K562 (cell line): ENCODE results near the gene ITGA3. TPM values are rescaled to one million over a fixed set of nuclear protein-coding genes. Genes with fewer than 3 reads are reported as not detected.

ENCODE experiments used
- ATAC-seq: fragments of 200-7000 bp; cut with Tn5 transposase; 3 replicates; pipeline ENCODE4 v1.9.1; 2020; ENCODE audit warnings: moderate library complexity
- BruUV-seq: library from RNA; stranded (reverse); fragments of 400-500 nt; replicated peaks from 2 replicates; lab custom pipeline; 2021; lab: Mats Ljungman, UMichigan
- CTCF ChIA-PET: fragments of 300-600 bp; formaldehyde crosslinking; extraction: SDS; loops from one replicate; lab custom pipeline; 2021; ENCODE audit warnings: low intra/inter-chr PET ratio; lab: Yijun Ruan, JAX
- POLR2A ChIA-PET: fragments of 300-600, 350-650 bp; sonication (Branson Sonifier 250); formaldehyde crosslinking; extraction: SDS; loops from one replicate; lab custom pipeline; 2021; ENCODE audit warnings: antibody characterized with exemption, inconsistent platforms; lab: Yijun Ruan, JAX
- DNase-seq, 4 experiments: peaks; one replicate each; pipeline versions ENCODE4 v3.0.0 to v3.0.0-alpha.2; 2011 to 2018; ENCODE audit warnings: low spot score in 3 of 4, mixed read lengths in 3 of 4; ENCODE audit errors: extremely low read depth in 1 of 4
- FAIRE-seq: peaks from 2 replicates; lab custom pipeline; 2011; peaks lifted over from hg19 to GRCh38; lab: Jason Lieb, UNC
- H2AFZ ChIP-seq: 2 replicates; pipeline ENCODE4 v1.6.0; 2011; ENCODE audit warnings: low read depth, low read length, control low read depth, inconsistent platforms
- H3K27ac ChIP-seq: fragments of 200-600 bp; 3 replicates; pipeline ENCODE4 v1.8.0; 2011; ENCODE audit warnings: low read depth, mild to moderate bottlenecking, control low read depth, inconsistent platforms, low read length, moderate library complexity, mixed read lengths; ENCODE audit errors: extremely low read depth
- H3K27me3 ChIP-seq, 2 experiments: fragments of 300-600 bp in 1 of 2; 2 replicates in 1 of 2; 3 replicates in 1 of 2; pipeline versions ENCODE4 v1.6.0 to v1.8.0; 2011; ENCODE audit warnings: inconsistent platforms in 2 of 2, low read length in 2 of 2, mild to moderate bottlenecking in 1 of 2, mixed read lengths in 1 of 2, moderate library complexity in 1 of 2; ENCODE audit not compliant: control insufficient read depth in 2 of 2, insufficient read depth in 2 of 2
- H3K36me3 ChIP-seq: fragments of 300-600 bp; 3 replicates; pipeline ENCODE4 v1.8.0; 2011; ENCODE audit warnings: mild to moderate bottlenecking, low read length, inconsistent platforms; ENCODE audit not compliant: control insufficient read depth, insufficient read depth
- H3K4me1 ChIP-seq, 2 experiments: fragments of 200-600 bp in 1 of 2; replicated peaks in 1 of 2; 2 replicates in 1 of 2; 3 replicates in 1 of 2; pipeline versions ENCODE4 v1.5.1 to v1.8.0; 2011; ENCODE audit warnings: inconsistent platforms in 2 of 2, low read length in 2 of 2, mild to moderate bottlenecking in 1 of 2, mixed read lengths in 1 of 2, moderate library complexity in 1 of 2; ENCODE audit not compliant: control insufficient read depth in 2 of 2, insufficient read depth in 2 of 2
- H3K4me2 ChIP-seq: 2 replicates; pipeline ENCODE4 v1.6.1; 2011; ENCODE audit warnings: low read length, control low read depth, inconsistent platforms, mixed read lengths; ENCODE audit not compliant: insufficient read depth
- H3K4me3 ChIP-seq: fragments of 200-600 bp; sonication (generic), shearing (Covaris generic); 2 replicates; pipeline ENCODE4 v1.5.1; 2016; ENCODE audit warnings: control low read depth, inconsistent platforms
- H3K79me2 ChIP-seq: fragments of 200-600 bp; 3 replicates; pipeline ENCODE4 v1.8.0; 2011; ENCODE audit warnings: low read length, inconsistent platforms; ENCODE audit not compliant: control insufficient read depth, insufficient read depth
- H3K9ac ChIP-seq, 2 experiments: 2 replicates each; pipeline versions ENCODE4 v1.6.0 to v1.6.1; 2011; ENCODE audit warnings: low read depth in 2 of 2, low read length in 2 of 2, control low read depth in 1 of 2, inconsistent platforms in 1 of 2, mild to moderate bottlenecking in 1 of 2, mixed read lengths in 1 of 2; ENCODE audit not compliant: insufficient read depth in 1 of 2
- H3K9me1 ChIP-seq: one replicate; pipeline ENCODE4 v1.6.0; 2011; ENCODE audit warnings: inconsistent platforms, mild to moderate bottlenecking, low read length, moderate library complexity; ENCODE audit not compliant: control insufficient read depth, insufficient read depth
- H3K9me3 ChIP-seq: replicated peaks from 2 replicates; pipeline ENCODE4 v1.5.1; 2011; ENCODE audit warnings: low read depth, low read length, inconsistent platforms; ENCODE audit not compliant: control insufficient read depth, insufficient read depth
- H4K20me1 ChIP-seq: replicated peaks from 2 replicates; pipeline ENCODE4 v1.6.1; 2011; ENCODE audit warnings: low read length, inconsistent platforms, mixed read lengths; ENCODE audit not compliant: control insufficient read depth, insufficient read depth
- TRIM24 ChIP-seq, 2 experiments: fragments of 450-650 bp; IDR thresholded peaks; 2 replicates each; pipeline ENCODE4 v1.6.1; 2016
- ZBTB7A ChIP-seq: IDR thresholded peaks from 2 replicates; pipeline ENCODE4 v1.6.1; 2011; ENCODE audit warnings: low read depth, mild to moderate bottlenecking, low read length, moderate library complexity, borderline replicate concordance; ENCODE audit not compliant: control insufficient read depth
- whole genome bisulfite sequencing: fragments of 100-300 bp; shearing (Covaris generic); methylation state at CpG from one replicate; pipeline ENCODE4 v1.1.6; 2016; ENCODE audit warnings: low coverage, mixed read lengths; ENCODE audit not compliant: insufficient coverage; ENCODE audit errors: missing lambda C conversion rate; 5-methylcytosine and 5-hydroxymethylcytosine counted together
- in situ Hi-C: fragments of 300-500 bp; cut with MboI; formaldehyde crosslinking; loops from 4 replicates; pipeline ENCODE4 v1.15.0; 2018; ENCODE audit warnings: inconsistent platforms, mixed read lengths
- intact Hi-C: fragments of 100-400 bp; cut with micrococcal nuclease; formaldehyde crosslinking; loops from 2 replicates; pipeline ENCODE4 v1.14.2; 2022
- polyA plus RNA-seq, 8 experiments: library from polyadenylated mRNA; depleted of rRNA in 4 of 8; stranded (reverse) in 5 of 8; unstranded in 3 of 8; fragments of >200 nt; fragmentation: Nextera tagmentation in 2 of 8; fragmentation: Illumina TruSeq in 1 of 8; extraction: Ambion mirVana in 2 of 8; extraction: Trizol in 1 of 8; gene quantifications; 2 replicates each; pipeline versions ENCODE4 v1.2.1 to v1.2.3, GENCODE V29; 2011 to 2014; ENCODE audit warnings: inconsistent platforms in 1 of 8, missing spikeins in 1 of 8
- total RNA-seq, 7 experiments: library from RNA; depleted of rRNA in 6 of 7; stranded (reverse); fragments of >200 nt in 6 of 7; fragmentation: Illumina TruSeq in 2 of 7; extraction: Trizol in 2 of 7; gene quantifications; 2 replicates each; pipeline versions ENCODE4 v1.2.1 to v1.2.3, GENCODE V29; 2011 to 2021; ENCODE audit warnings: low replicate concordance in 1 of 7
- TF ChIP-seq, protein P1 (sequence below), 3 experiments: fragments of 200-800 bp in 1 of 3; sonication (Bioruptor generic) in 1 of 3; sonication (generic) in 1 of 3; formaldehyde crosslinking in 1 of 3; IDR thresholded peaks; 2 replicates each; pipeline versions ENCODE4 v1.6.1 to v1.8.0; 2016 to 2022; ENCODE audit warnings: mild to moderate bottlenecking in 2 of 3, missing compliant biosample characterization in 2 of 3, missing genetic modification characterization in 2 of 3, missing genetic modification reagents in 1 of 3
- TF ChIP-seq, protein P2 (sequence below): fragments of 450-650 bp; IDR thresholded peaks from 2 replicates; pipeline ENCODE4 v1.6.1; 2016; ENCODE audit warnings: low read depth

ITGA3 gene
- total and polyA plus RNA-seq, 9 of the 15 experiments (the other 6 are each of a cell fraction or from before 2014, with no cell fraction given), result 0.03 to 0.75 (median 0.14) TPM; not detected in 2

DNA sequence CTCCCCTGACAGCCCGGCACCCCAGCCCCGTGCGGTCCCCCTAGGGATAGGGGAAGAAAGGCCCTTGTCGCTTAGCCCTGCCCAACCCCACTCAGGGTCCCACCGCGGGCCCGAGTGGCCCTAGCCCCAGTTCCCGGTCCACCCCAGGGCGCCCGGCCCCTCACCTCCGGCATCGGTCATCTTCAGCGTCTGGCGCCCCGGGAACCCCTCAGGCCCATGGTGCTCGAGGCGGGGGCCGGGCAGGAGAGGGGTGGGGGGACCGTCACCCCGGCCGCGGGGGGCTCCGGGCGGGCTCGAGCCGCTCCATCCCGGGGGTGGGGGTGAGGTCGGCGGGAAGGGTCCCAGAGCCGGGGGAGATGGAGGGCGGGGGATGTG is 73.4 kb downstream of the ITGA3 start:
- Histone ChIP-seq H3K4me3 (no peak overlapping the region), H2AFZ (no peak overlapping the region), H3K36me3 (peaks cover 2% of the 10 kb centered on the region; the same call in 1 of the 3 replicates), H3K27me3 (peaks cover 2 to 19% of the 10 kb centered on the region in 2 experiments; a peak in 3 of 5 replicates), H3K4me1 (peaks cover 8 to 23% of the 10 kb centered on the region in 2 experiments), H3K4me2 (no peak overlapping the region), H3K9ac (no peak overlapping the region), H3K79me2 (no peaks in the 10 kb centered on the region), H3K9me1 (no peaks in the 10 kb centered on the region), H3K27ac (no peak overlapping the region), H4K20me1 (peaks cover 10% of the 10 kb centered on the region; the same call in 1 of the 2 replicates), H3K9me3 (peaks cover 4% of the 10 kb centered on the region; the same call in 1 of the 2 replicates)
- ChIA-PET POLR2A (interaction anchor here (0.7 to 0.9 kb wide), 2 partner anchors 11 to 951 kb away, joined by 3 read pairs; no protein-coding TSS in a partner anchor), CTCF (no interaction called here)
- TF ChIP-seq ZBTB7A, result 0 out of 2 replicates have a peak, but pooled peaks have one; percentile 32
- TF ChIP-seq, protein P1, sequence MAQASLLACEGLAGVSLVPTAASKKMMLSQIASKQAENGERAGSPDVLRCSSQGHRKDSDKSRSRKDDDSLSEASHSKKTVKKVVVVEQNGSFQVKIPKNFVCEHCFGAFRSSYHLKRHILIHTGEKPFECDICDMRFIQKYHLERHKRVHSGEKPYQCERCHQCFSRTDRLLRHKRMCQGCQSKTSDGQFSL (CRISPR knock-in tag; IDR thresholded peaks at IDR 0.05), result no peak
- TF ChIP-seq, protein P1 (tag; IDR thresholded peaks at IDR 0.05), result 0 out of 4 replicates have a peak, but pooled peaks of 1 of the 2 experiments have one; percentile 27
- no peak for TF ChIP-seq TRIM24 (IDR thresholded peaks at IDR 0.05)
- TF ChIP-seq, protein P2, sequence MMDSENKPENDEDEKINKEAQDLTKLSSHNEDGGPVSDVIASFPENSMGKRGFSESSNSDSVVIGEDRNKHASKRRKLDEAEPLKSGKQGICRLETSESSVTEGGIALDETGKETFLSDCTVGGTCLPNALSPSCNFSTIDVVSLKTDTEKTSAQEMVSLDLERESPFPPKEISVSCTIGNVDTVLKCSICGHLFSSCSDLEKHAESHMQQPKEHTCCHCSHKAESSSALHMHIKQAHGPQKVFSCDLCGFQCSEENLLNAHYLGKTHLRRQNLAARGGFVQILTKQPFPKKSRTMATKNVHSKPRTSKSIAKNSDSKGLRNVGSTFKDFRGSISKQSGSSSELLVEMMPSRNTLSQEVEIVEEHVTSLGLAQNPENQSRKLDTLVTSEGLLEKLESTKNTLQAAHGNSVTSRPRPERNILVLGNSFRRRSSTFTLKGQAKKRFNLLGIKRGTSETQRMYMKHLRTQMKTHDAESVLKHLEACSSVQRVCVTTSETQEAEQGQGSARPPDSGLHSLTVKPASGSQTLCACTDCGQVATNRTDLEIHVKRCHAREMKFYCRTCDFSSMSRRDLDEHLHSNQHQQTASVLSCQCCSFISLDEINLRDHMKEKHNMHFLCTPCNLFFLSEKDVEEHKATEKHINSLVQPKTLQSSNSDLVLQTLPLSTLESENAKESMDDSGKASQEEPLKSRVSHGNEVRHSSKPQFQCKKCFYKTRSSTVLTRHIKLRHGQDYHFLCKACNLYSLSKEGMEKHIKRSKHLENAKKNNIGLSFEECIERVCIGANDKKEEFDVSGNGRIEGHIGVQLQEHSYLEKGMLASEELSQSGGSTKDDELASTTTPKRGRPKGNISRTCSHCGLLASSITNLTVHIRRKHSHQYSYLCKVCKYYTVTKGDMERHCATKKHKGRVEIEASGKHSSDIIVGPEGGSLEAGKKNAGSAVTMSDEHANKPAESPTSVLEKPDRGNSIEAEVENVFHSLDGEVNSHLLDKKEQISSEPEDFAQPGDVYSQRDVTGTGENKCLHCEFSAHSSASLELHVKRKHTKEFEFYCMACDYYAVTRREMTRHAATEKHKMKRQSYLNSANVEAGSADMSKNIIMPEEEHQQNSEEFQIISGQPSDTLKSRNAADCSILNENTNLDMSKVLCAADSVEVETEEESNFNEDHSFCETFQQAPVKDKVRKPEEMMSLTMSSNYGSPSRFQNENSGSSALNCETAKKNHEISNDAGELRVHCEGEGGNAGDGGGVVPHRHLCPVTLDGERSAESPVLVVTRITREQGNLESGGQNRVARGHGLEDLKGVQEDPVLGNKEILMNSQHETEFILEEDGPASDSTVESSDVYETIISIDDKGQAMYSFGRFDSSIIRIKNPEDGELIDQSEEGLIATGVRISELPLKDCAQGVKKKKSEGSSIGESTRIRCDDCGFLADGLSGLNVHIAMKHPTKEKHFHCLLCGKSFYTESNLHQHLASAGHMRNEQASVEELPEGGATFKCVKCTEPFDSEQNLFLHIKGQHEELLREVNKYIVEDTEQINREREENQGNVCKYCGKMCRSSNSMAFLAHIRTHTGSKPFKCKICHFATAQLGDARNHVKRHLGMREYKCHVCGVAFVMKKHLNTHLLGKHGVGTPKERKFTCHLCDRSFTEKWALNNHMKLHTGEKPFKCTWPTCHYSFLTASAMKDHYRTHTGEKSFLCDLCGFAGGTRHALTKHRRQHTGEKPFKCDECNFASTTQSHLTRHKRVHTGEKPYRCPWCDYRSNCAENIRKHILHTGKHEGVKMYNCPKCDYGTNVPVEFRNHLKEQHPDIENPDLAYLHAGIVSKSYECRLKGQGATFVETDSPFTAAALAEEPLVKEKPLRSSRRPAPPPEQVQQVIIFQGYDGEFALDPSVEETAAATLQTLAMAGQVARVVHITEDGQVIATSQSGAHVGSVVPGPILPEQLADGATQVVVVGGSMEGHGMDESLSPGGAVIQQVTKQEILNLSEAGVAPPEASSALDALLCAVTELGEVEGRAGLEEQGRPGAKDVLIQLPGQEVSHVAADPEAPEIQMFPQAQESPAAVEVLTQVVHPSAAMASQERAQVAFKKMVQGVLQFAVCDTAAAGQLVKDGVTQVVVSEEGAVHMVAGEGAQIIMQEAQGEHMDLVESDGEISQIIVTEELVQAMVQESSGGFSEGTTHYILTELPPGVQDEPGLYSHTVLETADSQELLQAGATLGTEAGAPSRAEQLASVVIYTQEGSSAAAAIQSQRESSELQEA, result no peak
- in situ Hi-C loops (no loop called here), intact Hi-C loops (no loop called here)
- no peak for FAIRE-seq
- no peak for DNase-seq
- WGBS, result 9% methylated on average over 6 of the region's 31 CpGs
- BruUV-seq, result no TSS peak
- no peak for ATAC-seq
